A673 (cell line): ENCODE data around the gene AGPAT3. TPM values are rescaled to one million over a fixed set of nuclear protein-coding genes. Genes with fewer than 3 reads are reported as not detected.

Experiments
- BruUV-seq: library from RNA; stranded (reverse); fragments of 400-500 nt; replicated peaks from 2 replicates; lab custom pipeline; 2021; lab: Mats Ljungman, UMichigan
- CTCF ChIA-PET: fragments of 300-600 bp; sonication (Branson Sonifier 250); formaldehyde crosslinking; loops from one replicate; lab custom pipeline; 2022; ENCODE audit warnings: antibody characterized with exemption; lab: Charles Lee
- POLR2A ChIA-PET: fragments of 300-600 bp; sonication (Branson Sonifier 250); formaldehyde crosslinking; loops from one replicate; lab custom pipeline; 2022; ENCODE audit warnings: antibody characterized with exemption; ENCODE audit not compliant: low non-redundant PET; lab: Charles Lee
- DNase-seq: peaks from one replicate; pipeline ENCODE4 v3.0.0-alpha.2; 2015; ENCODE audit warnings: low spot score
- H3K27ac ChIP-seq: fragments of 200-600 bp; sonication (generic); 2 replicates; pipeline ENCODE4 v1.5.1; 2016; ENCODE audit warnings: mixed run types, low read depth, mild to moderate bottlenecking, mixed read lengths, antibody characterized with exemption, low read length; ENCODE audit not compliant: poor library complexity, severe bottlenecking
- H3K27me3 ChIP-seq: fragments of 200-600 bp; sonication (generic); replicated peaks from 2 replicates; pipeline ENCODE4 v1.6.1; 2017; ENCODE audit warnings: mixed run types, low read depth, mild to moderate bottlenecking, mixed read lengths, antibody characterized with exemption, low read length; ENCODE audit not compliant: insufficient read depth, poor library complexity
- H3K36me3 ChIP-seq: fragments of 200-600 bp; sonication (generic); 2 replicates; pipeline ENCODE4 v1.6.1; 2016; ENCODE audit warnings: mixed run types, mild to moderate bottlenecking, mixed read lengths, antibody characterized with exemption, low read length; ENCODE audit not compliant: insufficient read depth, poor library complexity, severe bottlenecking
- H3K4me1 ChIP-seq: fragments of 200-600 bp; sonication (generic); 2 replicates; pipeline ENCODE4 v1.6.1; 2017; ENCODE audit warnings: mixed run types, mild to moderate bottlenecking, mixed read lengths, antibody characterized with exemption, low read length; ENCODE audit not compliant: insufficient read depth, poor library complexity, severe bottlenecking
- H3K4me3 ChIP-seq: fragments of 200-600 bp; sonication (generic); 2 replicates; pipeline ENCODE4 v1.5.1; 2016; ENCODE audit warnings: low read depth, mixed run types, mild to moderate bottlenecking, mixed read lengths, low read length; ENCODE audit not compliant: poor library complexity, severe bottlenecking
- H3K9me3 ChIP-seq: fragments of 200-600 bp; sonication (generic); 2 replicates; pipeline ENCODE4 v1.6.1; 2016; ENCODE audit warnings: mixed run types, low read depth, mild to moderate bottlenecking, mixed read lengths, antibody characterized with exemption, low read length; ENCODE audit not compliant: poor library complexity, severe bottlenecking
- CTCF ChIP-seq: fragments of 300-800, 200-600 bp; sonication (generic); conservative IDR thresholded peaks from 2 replicates; pipeline ENCODE4 v1.5.1; 2017; ENCODE audit warnings: low read depth, mild to moderate bottlenecking, antibody characterized with exemption, low read length, moderate library complexity, mixed read lengths
- EZH2 ChIP-seq: fragments of 200-600 bp; sonication (generic); IDR thresholded peaks from 2 replicates; pipeline ENCODE4 v1.6.1; 2017; ENCODE audit warnings: borderline replicate concordance, low read depth, mild to moderate bottlenecking, mixed read lengths, antibody characterized with exemption, low read length; ENCODE audit not compliant: poor library complexity, severe bottlenecking
- intact Hi-C: fragments of 100-400 bp; cut with micrococcal nuclease; formaldehyde crosslinking; loops from one replicate; pipeline ENCODE4 v1.10.0; 2022; ENCODE audit not compliant: unreplicated experiment
- total RNA-seq: library from RNA; stranded (reverse); gene quantifications from 2 replicates; pipeline ENCODE4 v1.2.3, GENCODE V29; 2021

AGPAT3 gene
- total RNA-seq, 1 experiment from 2014 or later, result 69.6 TPM

GRCh38 chr21:43934116-43934515, 69.1 kb downstream of the AGPAT3 start:
- H3K4me3 ChIP-seq, result no peak overlapping the region
- no peak overlapping the region for H3K27ac ChIP-seq
- BruUV-seq, result no TSS peak
- H3K4me1 ChIP-seq, result peaks cover 6% of the 10 kb centered on the region
- H3K9me3 ChIP-seq, result no peaks in the 10 kb centered on the region
- H3K27me3 ChIP-seq, result no peaks in the 10 kb centered on the region
- POLR2A ChIA-PET, result no interaction called here
- peaks cover 2% of the 10 kb centered on the region for H3K36me3 ChIP-seq
- CTCF ChIA-PET, result no interaction called here
- intact Hi-C loops, result no loop called here
- no peak for TF ChIP-seq EZH2
- TF ChIP-seq CTCF, result no peak
- DNase-seq, result no peak

GRCh38 chr21:43934716-43935705, 70.0 kb downstream of the AGPAT3 start:
- H3K27me3 ChIP-seq, result no peaks in the 10 kb centered on the region
- no peak for TF ChIP-seq CTCF
- H3K4me1 ChIP-seq, result peaks cover 6% of the 10 kb centered on the region
- H3K36me3 ChIP-seq, result no peaks in the 10 kb centered on the region
- H3K27ac ChIP-seq, result no peak overlapping the region
- CTCF ChIA-PET, result no interaction called here
- no TSS peak for BruUV-seq
- no peaks in the 10 kb centered on the region for H3K9me3 ChIP-seq
- POLR2A ChIA-PET, result no interaction called here
- no peak overlapping the region for H3K4me3 ChIP-seq
- DNase-seq, result no peak
- intact Hi-C loops, result no loop called here

- H3K4me1 ChIP-seq, result peaks cover 6% of the 10 kb centered on the region
- H3K36me3 ChIP-seq, result no peaks in the 10 kb centered on the region
- no peak overlapping the region for H3K27ac ChIP-seq
- H3K27me3 ChIP-seq, result no peaks in the 10 kb centered on the region
- H3K4me3 ChIP-seq, result no peak overlapping the region
- ChIA-PET POLR2A (no interaction called here), CTCF (no interaction called here)
- intact Hi-C loops, result no loop called here
- H3K9me3 ChIP-seq, result no peaks in the 10 kb centered on the region
- BruUV-seq, result no TSS peak
- no peak for DNase-seq
- TF ChIP-seq EZH2 (no peak), CTCF (no peak)
Measured at GRCh38 chr21:43935711-43936110, 70.7 kb downstream of the AGPAT3 start.
